Measurements from ENCODE around the gene CTSD.

CTSD gene

DNA sequence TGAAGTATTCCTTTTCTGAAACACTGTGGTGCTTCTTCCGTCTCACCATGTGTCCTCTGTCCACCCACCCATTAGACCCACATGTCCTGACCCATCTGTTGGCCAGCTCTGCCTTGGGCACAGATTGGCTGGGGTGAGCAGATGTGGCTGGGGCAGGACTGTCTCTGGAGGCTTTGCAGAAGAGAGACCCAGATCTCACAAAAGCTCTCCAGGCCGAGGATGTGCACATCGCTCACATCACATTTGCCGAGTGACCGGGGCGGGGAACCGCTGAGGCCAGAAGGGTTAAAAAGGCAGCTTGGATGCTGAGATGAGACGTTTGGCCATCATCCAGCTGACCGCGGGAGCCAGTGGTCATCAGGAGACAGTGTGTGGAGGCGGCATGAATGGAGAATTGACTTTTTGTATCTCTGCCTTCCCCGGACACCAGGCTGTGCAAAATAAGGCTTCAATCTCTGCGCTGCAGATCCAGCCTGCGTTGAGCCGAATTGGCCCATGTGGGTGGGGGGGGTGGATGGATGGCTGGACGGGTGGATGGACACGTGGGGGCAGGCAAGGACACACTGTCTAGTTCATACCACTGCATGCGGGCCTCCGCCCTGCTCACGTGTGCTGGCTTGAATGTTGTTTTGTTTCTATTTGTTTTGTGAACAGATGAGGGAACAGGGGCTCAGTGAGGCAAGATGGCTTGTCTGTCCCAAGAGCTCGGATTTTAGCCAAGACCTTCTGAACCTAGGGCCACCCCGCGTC is 19.4 kb downstream of the CTSD start:
- no CpG with 5 or more reads among the region's 23 CpGs for WGBS (ENCODE audit: extremely low coverage, insufficient coverage, insufficient read length)
- no peak overlapping the region for H2AK5ac ChIP-seq (ENCODE audit: low read length)
- peaks cover 0 to 1% of the 10 kb centered on the region in 2 experiments for H3K36me3 ChIP-seq (ENCODE audit: control insufficient read depth in 1 of 2, insufficient read depth in 2 of 2, low read length in 2 of 2)
- no peaks in the 10 kb centered on the region for H3K79me1 ChIP-seq (ENCODE audit: low read length)
- H4K91ac ChIP-seq (ENCODE audit: low read depth, low read length): no peak overlapping the region
- H4K12ac ChIP-seq (ENCODE audit: low read depth, low read length): no peak overlapping the region
- no peak overlapping the region for H2BK5ac ChIP-seq (ENCODE audit: low read depth, low read length, poor library complexity)
- H2AFZ ChIP-seq (ENCODE audit: insufficient read depth, low read length, poor library complexity): no peak overlapping the region
- H3K79me2 ChIP-seq (ENCODE audit: control insufficient read depth, insufficient read depth, low read length, poor library complexity): no peaks in the 10 kb centered on the region
- no peak overlapping the region for H3K4ac ChIP-seq (ENCODE audit: low read depth, low read length)
- H3K9ac ChIP-seq (ENCODE audit: low read length): no peak overlapping the region
- no peak overlapping the region for H3K4me2 ChIP-seq (ENCODE audit: low read length)
- no peak overlapping the region for H3K27ac ChIP-seq (ENCODE audit: low read depth, low read length)
- no peak overlapping the region for H3K23ac ChIP-seq (ENCODE audit: low read length)
- H3K9me3 ChIP-seq (ENCODE audit: insufficient read depth, low read depth, low read length): peaks cover 27% of the 10 kb centered on the region
- H2BK12ac ChIP-seq (ENCODE audit: low read length): no peak overlapping the region
- no peak overlapping the region for H3K14ac ChIP-seq (ENCODE audit: low read length)
- no peaks in the 10 kb centered on the region for H3K4me1 ChIP-seq (ENCODE audit: control insufficient read depth in 1 of 2, insufficient read depth in 2 of 2, low read length in 2 of 2)
- H4K8ac ChIP-seq (ENCODE audit: low read depth, low read length): no peak overlapping the region
- no peak overlapping the region for H3K18ac ChIP-seq (ENCODE audit: low read length)
- peaks cover 14% of the 10 kb centered on the region for H3K27me3 ChIP-seq (ENCODE audit: insufficient read depth, low read length)
- no peak overlapping the region for H3K4me3 ChIP-seq (ENCODE audit: low read depth, low read length)
- no peak overlapping the region for H2BK120ac ChIP-seq (ENCODE audit: insufficient read depth, low read length, poor library complexity)
- peak; percentile 36 to 55 for DNase-seq

DNA sequence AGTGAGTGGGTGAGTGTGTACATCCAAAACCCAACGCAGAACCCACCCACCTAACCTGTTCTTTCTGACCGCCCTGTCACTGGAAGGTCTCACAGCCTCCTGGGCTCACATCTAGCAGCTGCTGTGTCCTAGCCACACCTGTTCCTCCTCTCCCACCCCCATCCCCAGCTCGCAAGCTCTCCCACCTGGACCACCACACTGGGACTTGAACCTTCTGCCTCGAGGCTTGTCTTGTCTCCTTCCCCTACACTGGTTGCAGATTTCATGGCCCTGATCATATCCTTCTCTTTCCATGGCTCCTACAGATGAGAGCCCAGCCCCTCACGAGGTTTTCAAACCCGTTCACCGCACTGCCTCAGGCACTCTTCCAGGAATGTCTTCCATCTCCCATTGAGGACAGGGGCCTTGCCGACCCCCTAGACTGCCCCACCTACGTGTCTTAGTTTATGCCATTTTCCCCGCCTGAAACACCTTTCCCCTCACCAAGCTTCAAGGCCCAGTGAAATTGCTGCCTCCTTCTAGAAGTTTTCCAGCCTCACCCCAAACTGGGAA is 20.1 kb downstream of the CTSD start:
- H2BK12ac ChIP-seq (ENCODE audit: low read length): no peak overlapping the region
- H3K4me1 ChIP-seq (ENCODE audit: control insufficient read depth in 1 of 2, insufficient read depth in 2 of 2, low read length in 2 of 2): no peaks in the 10 kb centered on the region
- H4K8ac ChIP-seq (ENCODE audit: low read depth, low read length): no peak overlapping the region
- H3K27ac ChIP-seq (ENCODE audit: low read depth, low read length): no peak overlapping the region
- no peak overlapping the region for H2BK120ac ChIP-seq (ENCODE audit: insufficient read depth, low read length, poor library complexity)
- H3K9me3 ChIP-seq (ENCODE audit: insufficient read depth, low read depth, low read length): peaks cover 27% of the 10 kb centered on the region
- no peak overlapping the region for H3K14ac ChIP-seq (ENCODE audit: low read length)
- peaks cover 0 to 1% of the 10 kb centered on the region in 2 experiments for H3K36me3 ChIP-seq (ENCODE audit: control insufficient read depth in 1 of 2, insufficient read depth in 2 of 2, low read length in 2 of 2)
- WGBS (ENCODE audit: extremely low coverage, insufficient coverage, insufficient read length): no CpG with 5 or more reads among the region's 10 CpGs
- H3K4me2 ChIP-seq (ENCODE audit: low read length): no peak overlapping the region
- H3K27me3 ChIP-seq (ENCODE audit: insufficient read depth, low read length): peaks cover 7% of the 10 kb centered on the region
- no peak overlapping the region for H3K23ac ChIP-seq (ENCODE audit: low read length)
- no peak overlapping the region for H3K18ac ChIP-seq (ENCODE audit: low read length)
- no peak overlapping the region for H3K4ac ChIP-seq (ENCODE audit: low read depth, low read length)
- H4K12ac ChIP-seq (ENCODE audit: low read depth, low read length): no peak overlapping the region
- H3K9ac ChIP-seq (ENCODE audit: low read length): no peak overlapping the region
- H3K79me1 ChIP-seq (ENCODE audit: low read length): no peaks in the 10 kb centered on the region
- DNase-seq: no peak
- H2BK5ac ChIP-seq (ENCODE audit: low read depth, low read length, poor library complexity): no peak overlapping the region
- H3K79me2 ChIP-seq (ENCODE audit: control insufficient read depth, insufficient read depth, low read length, poor library complexity): no peaks in the 10 kb centered on the region
- no peak overlapping the region for H4K91ac ChIP-seq (ENCODE audit: low read depth, low read length)
- no peak overlapping the region for H3K4me3 ChIP-seq (ENCODE audit: low read depth, low read length)
- H2AFZ ChIP-seq (ENCODE audit: insufficient read depth, low read length, poor library complexity): no peak overlapping the region
- H2AK5ac ChIP-seq (ENCODE audit: low read length): no peak overlapping the region

DNA sequence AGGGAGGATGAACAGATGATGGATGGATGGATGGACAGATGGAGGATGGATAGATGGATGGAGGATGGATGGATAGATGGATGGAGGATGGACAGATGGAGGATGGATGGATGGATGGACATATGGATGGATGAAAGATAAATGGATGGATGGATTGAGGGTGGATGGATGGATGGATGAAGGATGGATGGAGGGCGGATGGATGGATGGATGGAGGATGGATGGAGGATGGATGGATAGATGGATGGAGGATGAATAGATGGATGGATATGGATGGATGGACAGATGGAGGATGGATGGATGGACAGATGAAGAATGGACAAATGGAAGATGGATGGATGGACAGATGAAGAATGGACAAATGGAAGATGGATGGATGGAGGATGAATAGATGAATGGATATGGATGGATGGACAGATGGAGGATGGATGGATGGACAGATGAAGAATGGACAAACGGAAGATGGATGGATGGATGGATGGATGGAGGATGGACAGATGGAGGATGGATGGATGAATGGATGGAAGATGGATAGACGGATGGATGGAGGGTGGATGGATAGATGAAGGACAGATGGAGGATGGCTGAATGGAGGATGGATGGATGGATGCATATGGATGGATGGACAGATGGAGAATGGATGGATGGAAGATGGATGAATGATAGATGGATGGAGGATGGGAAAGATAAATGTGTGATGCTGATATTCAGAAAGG is 20.7 kb downstream of the CTSD start:
- DNase-seq: no peak
- WGBS (ENCODE audit: extremely low coverage, insufficient coverage, insufficient read length): 100% methylated on average over 2 of the region's 3 CpGs
- Histone ChIP-seq H3K27ac (ENCODE audit: low read depth, low read length) (no peak overlapping the region), H3K27me3 (ENCODE audit: insufficient read depth, low read length) (peaks cover under 1% of the 10 kb centered on the region), H3K14ac (ENCODE audit: low read length) (no peak overlapping the region), H3K79me1 (ENCODE audit: low read length) (no peaks in the 10 kb centered on the region), H3K4me3 (ENCODE audit: low read depth, low read length) (no peak overlapping the region), H2AFZ (ENCODE audit: insufficient read depth, low read length, poor library complexity) (no peak overlapping the region), H3K4me2 (ENCODE audit: low read length) (no peak overlapping the region), H3K79me2 (ENCODE audit: control insufficient read depth, insufficient read depth, low read length, poor library complexity) (no peaks in the 10 kb centered on the region), H3K9me3 (ENCODE audit: insufficient read depth, low read depth, low read length) (peaks cover 26% of the 10 kb centered on the region), H3K4me1 (ENCODE audit: control insufficient read depth in 1 of 2, insufficient read depth in 2 of 2, low read length in 2 of 2) (no peaks in the 10 kb centered on the region), H4K91ac (ENCODE audit: low read depth, low read length) (no peak overlapping the region), H2AK5ac (ENCODE audit: low read length) (no peak overlapping the region), H4K12ac (ENCODE audit: low read depth, low read length) (no peak overlapping the region), H4K8ac (ENCODE audit: low read depth, low read length) (no peak overlapping the region), H2BK120ac (ENCODE audit: insufficient read depth, low read length, poor library complexity) (no peak overlapping the region), H2BK5ac (ENCODE audit: low read depth, low read length, poor library complexity) (no peak overlapping the region), H3K23ac (ENCODE audit: low read length) (no peak overlapping the region), H3K9ac (ENCODE audit: low read length) (no peak overlapping the region), H3K18ac (ENCODE audit: low read length) (no peak overlapping the region), H3K36me3 (ENCODE audit: control insufficient read depth in 1 of 2, insufficient read depth in 2 of 2, low read length in 2 of 2) (peaks cover 0 to 1% of the 10 kb centered on the region in 2 experiments), H3K4ac (ENCODE audit: low read depth, low read length) (no peak overlapping the region), H2BK12ac (ENCODE audit: low read length) (no peak overlapping the region)

DNA sequence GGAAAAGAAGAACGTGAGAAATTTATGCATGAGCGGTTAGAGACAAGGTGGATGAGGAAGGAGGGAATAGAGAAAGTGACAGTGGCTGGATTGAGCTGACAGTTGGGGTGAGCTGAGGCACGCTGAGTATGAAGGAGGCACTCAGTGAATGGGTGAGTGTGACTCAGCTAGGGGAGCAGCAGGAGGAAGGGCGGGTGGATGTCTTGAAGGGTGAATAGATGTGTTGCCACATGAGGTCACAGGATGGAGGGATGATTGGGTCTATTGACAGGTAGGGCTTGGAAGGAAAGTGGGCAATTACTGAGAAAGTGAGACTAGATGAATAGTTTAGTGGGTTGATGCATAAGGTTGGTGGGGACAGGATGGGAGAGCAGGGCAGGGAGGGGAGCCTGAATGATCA is 21.4 kb downstream of the CTSD start:
- no peaks in the 10 kb centered on the region for H3K79me2 ChIP-seq (ENCODE audit: control insufficient read depth, insufficient read depth, low read length, poor library complexity)
- H3K4me1 ChIP-seq (ENCODE audit: control insufficient read depth in 1 of 2, insufficient read depth in 2 of 2, low read length in 2 of 2): no peaks in the 10 kb centered on the region
- no peak overlapping the region for H4K91ac ChIP-seq (ENCODE audit: low read depth, low read length)
- H3K9me3 ChIP-seq (ENCODE audit: insufficient read depth, low read depth, low read length): peaks cover 26% of the 10 kb centered on the region
- H4K12ac ChIP-seq (ENCODE audit: low read depth, low read length): no peak overlapping the region
- H3K27ac ChIP-seq (ENCODE audit: low read depth, low read length): no peak overlapping the region
- H2BK5ac ChIP-seq (ENCODE audit: low read depth, low read length, poor library complexity): no peak overlapping the region
- H3K9ac ChIP-seq (ENCODE audit: low read length): no peak overlapping the region
- no peaks in the 10 kb centered on the region for H3K79me1 ChIP-seq (ENCODE audit: low read length)
- H3K4me2 ChIP-seq (ENCODE audit: low read length): no peak overlapping the region
- no peak overlapping the region for H3K14ac ChIP-seq (ENCODE audit: low read length)
- H2BK120ac ChIP-seq (ENCODE audit: insufficient read depth, low read length, poor library complexity): no peak overlapping the region
- no peak overlapping the region for H2BK12ac ChIP-seq (ENCODE audit: low read length)
- no peak overlapping the region for H3K4ac ChIP-seq (ENCODE audit: low read depth, low read length)
- peaks cover 0 to 1% of the 10 kb centered on the region in 2 experiments for H3K36me3 ChIP-seq (ENCODE audit: control insufficient read depth in 1 of 2, insufficient read depth in 2 of 2, low read length in 2 of 2)
- 100% methylated on average over 2 of the region's 4 CpGs for WGBS (ENCODE audit: extremely low coverage, insufficient coverage, insufficient read length)
- no peak overlapping the region for H3K23ac ChIP-seq (ENCODE audit: low read length)
- H4K8ac ChIP-seq (ENCODE audit: low read depth, low read length): no peak overlapping the region
- DNase-seq: no peak
- H3K4me3 ChIP-seq (ENCODE audit: low read depth, low read length): no peak overlapping the region
- H3K18ac ChIP-seq (ENCODE audit: low read length): no peak overlapping the region
- H2AFZ ChIP-seq (ENCODE audit: insufficient read depth, low read length, poor library complexity): no peak overlapping the region
- H2AK5ac ChIP-seq (ENCODE audit: low read length): no peak overlapping the region
- no peaks in the 10 kb centered on the region for H3K27me3 ChIP-seq (ENCODE audit: insufficient read depth, low read length)
